Left renal cortex interstitium (tissue), 4 donors: Measurements from ENCODE around the gene PTH1R. TPM values are rescaled to one million over a fixed set of nuclear protein-coding genes. Genes with fewer than 3 reads are reported as not detected.

Experiments
- DNase-seq, 4 donors: peaks; one replicate each; pipeline ENCODE4 v3.0.0-alpha.2; 2013; ENCODE audit warnings: low read depth in 4 of 4, low spot score in 2 of 4, missing footprints in 1 of 4
- polyA plus RNA-seq, 4 donors: library from polyadenylated mRNA; unstranded; fragments of 120-200 nt; gene quantifications; one replicate each; pipeline ENCODE4 v1.2.1, GENCODE V29; 2013; ENCODE audit not compliant: insufficient read length in 4 of 4

PTH1R gene
- polyA plus RNA-seq, 4 donors = 181 to 236 (median 230) TPM

DNA sequence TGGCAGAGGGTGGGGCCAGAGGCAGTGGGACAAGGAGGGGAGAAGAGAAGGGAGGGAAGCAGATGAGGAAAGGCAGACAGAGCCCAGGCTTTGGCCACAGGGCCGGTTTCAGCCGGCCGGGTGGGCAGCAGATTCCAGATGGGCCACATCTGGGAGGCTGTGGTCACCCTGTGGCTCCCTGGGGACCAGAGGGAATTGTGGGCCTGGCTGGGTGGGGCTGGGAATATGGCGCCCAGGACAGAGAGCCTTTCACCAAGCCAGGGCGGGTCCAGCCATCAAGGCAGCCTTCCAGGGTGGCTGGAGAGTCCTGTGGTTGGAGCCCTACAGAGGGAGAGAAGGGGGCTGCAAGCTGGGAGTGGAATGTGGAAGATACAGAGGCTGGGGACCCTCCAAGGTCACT, 18.9 kb downstream of the PTH1R start:
- no peak for DNase-seq

GRCh38 chr3:46897031-46897430, 19.5 kb downstream of the PTH1R start:
- no peak for DNase-seq

DNA sequence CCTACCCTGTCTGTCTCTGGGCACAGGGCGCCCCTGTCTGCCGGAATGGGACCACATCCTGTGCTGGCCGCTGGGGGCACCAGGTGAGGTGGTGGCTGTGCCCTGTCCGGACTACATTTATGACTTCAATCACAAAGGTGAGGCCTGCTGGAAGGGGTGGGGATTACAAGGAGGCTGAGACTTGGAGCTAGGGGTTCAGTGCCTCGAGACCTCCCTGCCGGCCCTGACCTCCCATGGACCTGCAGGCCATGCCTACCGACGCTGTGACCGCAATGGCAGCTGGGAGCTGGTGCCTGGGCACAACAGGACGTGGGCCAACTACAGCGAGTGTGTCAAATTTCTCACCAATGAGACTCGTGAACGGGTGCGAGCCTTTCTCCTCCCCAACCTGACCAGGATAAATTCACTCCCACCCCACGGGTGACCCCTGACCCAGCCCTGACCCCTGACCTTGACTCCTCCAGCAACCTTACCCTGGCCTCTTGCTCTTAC, 20.4 kb downstream of the PTH1R start:
- DNase-seq = no peak

GRCh38 chr3:46898321-46899150, 21.0 kb downstream of the PTH1R start:
- no peak for DNase-seq

GRCh38 chr3:46899151-46900006, 21.9 kb downstream of the PTH1R start:
- DNase-seq = no peak

- DNase-seq = no peak
Measured at GRCh38 chr3:46900007-46900292, 22.4 kb downstream of the PTH1R start.

DNA sequence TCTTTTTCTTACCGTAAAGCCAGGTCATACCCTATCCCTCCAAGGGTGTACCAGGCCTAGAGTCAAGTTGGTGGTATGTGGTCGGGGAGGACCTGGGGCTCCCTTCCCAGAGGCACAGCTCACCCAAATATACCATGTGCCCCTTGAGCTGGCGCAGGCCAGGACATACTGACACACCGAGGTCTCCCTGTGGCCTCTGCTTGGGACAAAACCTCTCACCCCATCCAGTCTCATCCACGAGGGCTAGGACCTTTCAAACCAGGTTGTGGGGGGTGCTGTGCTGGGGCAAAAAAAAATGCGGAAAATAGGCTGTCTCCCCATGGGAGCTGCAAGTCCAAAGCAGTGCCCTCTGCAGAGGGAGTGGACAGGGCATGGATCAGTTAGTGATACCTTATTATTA, 22.8 kb downstream of the PTH1R start:
- no peak for DNase-seq

GRCh38 chr3:46901061-46901460, 23.5 kb downstream of the PTH1R start:
- no peak for DNase-seq

GRCh38 chr3:46901591-46902187, 24.2 kb downstream of the PTH1R start:
- no peak for DNase-seq

DNA sequence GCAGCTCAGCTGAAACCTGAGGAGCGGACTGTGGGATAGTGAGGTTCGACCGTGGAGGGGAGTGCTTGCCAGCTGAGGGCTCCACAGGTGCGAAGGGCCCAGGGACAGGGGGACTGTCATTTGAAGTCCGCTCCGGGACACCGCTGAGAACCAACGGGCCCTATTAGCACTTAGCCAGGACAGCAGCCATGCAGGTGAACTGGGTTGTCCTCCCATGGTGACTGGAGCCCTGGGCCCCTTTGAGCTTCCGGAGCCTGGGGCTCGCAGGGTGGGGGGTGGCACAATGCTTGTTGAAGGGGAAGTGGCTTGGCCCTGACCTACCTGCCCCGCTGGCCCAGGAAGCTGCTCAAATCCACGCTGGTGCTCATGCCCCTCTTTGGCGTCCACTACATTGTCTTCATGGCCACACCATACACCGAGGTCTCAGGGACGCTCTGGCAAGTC, 24.7 kb downstream of the PTH1R start:
- no peak for DNase-seq

DNA sequence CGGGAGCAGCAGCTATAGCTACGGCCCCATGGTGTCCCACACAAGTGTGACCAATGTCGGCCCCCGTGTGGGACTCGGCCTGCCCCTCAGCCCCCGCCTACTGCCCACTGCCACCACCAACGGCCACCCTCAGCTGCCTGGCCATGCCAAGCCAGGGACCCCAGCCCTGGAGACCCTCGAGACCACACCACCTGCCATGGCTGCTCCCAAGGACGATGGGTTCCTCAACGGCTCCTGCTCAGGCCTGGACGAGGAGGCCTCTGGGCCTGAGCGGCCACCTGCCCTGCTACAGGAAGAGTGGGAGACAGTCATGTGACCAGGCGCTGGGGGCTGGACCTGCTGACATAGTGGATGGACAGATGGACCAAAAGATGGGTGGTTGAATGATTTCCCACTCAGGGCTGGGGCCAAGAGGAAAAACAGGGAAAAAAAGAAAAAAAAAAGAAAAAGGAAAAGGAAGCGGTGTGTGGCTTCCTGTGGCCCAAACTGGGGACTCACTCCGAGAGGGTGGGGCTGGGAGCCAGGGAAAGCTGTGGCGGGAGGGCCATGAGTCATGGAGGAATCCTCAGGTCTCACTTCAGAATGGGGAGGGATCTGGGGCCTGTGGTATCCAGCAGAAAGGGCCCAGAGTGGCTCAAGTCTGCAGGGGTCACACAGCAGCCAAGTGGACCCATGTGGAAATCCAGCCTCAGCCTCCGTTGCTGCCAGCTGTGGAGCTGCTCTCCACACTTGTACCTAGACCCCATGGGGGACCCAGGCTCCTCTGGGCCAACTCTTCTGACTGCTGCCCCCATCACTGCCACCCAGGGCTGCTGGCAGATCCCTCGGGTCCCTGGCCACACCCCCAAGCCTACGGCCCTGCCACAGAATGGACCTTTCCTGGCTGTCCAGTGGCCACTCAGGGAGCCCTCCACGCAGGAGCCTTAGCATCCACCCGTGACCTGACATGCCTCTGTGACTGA, 26.1 kb downstream of the PTH1R start:
- no peak for DNase-seq

DNA sequence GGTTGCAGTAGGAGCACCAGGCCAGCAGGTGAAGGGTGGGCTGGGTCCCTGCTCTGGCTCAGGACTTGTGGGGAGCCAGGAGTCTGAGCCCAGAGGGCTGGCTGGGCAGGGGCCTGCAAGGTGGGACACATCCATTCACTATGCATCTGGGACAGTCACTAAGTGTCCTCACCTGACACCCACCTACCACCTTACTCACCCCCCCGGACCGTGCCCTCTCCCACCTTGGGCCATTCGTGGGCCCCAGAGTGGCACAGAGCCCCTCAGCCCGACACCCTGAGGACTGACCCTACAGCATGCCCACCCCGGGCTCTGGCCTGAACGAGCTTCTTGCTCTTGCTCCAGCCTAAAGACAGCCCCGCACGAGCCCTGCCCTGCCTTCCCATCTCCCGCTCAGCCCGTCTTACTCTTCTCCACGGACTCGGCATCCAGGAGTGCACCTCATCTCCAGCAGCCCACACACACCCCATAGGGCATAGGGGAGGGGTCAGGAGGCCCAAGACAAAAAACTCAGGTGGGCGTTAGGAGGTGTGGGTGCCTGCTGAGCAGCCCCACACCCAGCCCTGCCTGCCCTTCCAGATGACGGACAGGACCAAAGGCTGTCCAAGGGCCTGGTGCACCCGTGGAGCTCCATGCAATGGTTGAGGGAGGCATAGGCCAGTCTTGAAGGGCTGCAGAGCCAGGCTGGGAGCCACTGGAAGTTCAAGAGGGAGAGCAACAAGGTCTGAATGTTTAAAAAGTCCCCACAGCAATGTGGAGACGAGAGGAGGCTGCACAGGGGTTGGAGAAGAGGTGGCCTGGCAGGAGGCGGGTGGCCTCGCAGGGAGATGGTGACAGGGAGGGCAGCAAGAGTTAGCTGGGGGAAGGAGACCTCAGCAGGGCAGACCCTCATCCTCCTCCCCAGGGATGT, 27.0 kb downstream of the PTH1R start:
- DNase-seq = no peak

DNA sequence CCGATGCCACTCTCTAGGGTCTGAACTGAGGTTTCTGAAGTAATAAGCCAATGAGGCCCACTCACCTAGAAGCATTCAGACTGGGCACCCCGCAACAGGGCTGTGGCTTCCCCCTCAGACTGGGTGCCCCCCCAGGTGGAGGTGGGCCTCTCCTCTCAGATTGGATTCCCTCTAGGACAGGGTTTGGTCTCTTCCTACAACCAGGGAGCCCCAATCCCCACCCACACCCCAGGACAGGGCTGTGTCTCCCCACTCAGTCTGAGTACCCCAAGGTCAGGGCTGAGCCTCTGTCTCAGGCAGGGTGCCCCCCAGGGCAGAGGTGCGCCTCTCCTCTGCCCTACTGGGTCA, 27.7 kb downstream of the PTH1R start:
- DNase-seq = no peak

DNA sequence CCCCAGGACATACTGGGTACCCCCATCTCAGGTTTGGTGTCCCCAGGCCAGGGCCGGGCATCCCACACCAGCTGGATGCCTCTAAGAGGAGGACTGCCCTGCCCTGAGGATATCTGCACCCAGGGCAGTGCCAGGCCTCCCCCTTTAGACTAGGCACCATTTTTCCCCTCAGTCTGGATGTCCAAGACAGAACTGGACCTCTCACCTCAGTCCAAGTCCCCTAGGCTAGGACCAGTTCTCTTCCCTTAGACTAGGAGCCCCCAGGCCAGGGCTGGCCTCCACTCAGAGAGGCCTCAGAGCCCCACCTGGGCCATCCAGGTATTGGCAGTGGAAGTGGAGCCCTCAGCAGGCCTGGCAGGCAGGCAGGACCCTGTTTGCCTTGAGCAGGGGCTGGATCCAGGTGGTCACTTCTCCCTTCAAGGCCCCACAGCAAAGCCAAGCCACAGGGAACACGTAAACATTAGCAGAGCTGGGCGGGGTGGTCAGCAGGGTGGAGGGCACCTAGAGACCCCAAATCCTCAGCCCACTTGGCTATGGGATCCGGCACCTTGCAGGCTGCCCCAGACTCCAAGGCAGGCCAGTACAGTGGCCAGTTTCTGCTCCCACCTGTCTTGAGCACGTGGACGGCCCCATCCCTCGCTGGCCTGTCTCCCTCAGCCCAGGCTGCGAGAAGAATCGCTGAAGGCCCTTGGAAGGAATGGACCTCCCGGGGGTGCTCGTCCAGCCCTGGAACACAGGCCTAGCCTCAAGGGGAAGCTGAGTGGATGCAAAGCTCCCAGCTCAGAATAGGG, 28.3 kb downstream of the PTH1R start:
- no peak for DNase-seq

DNA sequence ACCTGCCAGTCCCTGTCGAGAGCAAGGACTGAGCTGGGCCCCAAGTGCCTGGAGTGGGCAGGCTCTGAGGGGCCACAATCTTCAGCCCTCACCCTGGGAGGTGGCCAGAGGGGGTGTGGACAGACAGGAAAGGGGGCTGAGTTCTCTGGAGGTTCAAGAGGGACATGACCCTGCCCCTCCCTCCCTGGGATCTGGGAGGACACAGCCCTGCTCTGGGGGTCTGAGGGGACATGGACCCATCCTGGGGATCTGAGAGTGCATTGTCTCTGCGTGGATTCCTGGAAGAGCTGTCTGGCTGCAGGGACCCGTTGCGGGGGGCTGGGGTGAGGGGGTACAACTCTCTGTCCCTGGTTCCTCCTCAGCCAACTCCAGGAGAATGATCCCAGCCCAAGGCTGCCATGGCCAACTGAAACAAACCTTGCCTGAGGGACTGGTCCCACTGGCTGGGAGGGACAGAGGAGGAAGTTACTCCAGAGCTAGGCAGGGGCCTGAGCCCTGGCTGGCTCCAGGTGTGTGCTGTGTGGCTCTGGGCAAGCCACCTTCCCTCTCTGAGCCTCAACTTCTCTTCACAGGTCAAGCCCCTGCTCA, 29.0 kb downstream of the PTH1R start:
- no peak for DNase-seq

DNA sequence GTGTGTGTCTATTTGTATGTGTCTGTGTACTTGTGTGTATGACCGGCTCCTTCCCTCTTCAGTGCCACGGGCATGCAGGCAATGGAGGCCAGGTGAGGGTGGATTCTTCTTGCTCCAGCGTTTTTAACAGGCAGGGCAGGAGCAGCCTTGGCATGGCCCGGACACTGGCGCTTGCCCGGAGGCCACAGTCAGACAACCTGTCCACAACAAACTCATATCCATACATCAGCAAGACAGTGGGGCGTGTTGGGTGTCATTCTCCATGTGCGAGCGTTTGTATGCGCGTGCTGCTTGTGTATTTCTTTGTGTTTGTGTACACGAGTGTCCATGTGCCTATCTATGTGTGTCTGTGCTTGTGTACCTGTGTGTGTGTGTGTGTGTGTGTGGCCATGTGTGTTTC, 29.8 kb downstream of the PTH1R start:
- DNase-seq = no peak

DNA sequence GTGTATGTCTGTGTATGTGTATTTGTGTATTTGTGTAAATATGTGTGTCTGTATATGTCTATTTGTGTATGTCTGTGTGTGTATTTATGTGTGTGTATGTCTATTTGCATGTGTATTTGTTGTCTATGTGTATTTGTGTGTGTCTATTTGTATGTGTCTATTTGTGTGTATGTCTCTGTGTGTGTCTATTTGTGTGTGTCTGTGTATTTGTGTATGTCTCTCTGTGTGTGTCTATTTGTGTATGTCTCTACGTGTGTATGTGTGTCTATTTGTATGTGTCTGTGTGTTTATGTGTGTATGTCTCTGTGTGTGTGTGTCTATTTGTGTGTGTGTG, 30.4 kb downstream of the PTH1R start:
- DNase-seq = no peak

DNA sequence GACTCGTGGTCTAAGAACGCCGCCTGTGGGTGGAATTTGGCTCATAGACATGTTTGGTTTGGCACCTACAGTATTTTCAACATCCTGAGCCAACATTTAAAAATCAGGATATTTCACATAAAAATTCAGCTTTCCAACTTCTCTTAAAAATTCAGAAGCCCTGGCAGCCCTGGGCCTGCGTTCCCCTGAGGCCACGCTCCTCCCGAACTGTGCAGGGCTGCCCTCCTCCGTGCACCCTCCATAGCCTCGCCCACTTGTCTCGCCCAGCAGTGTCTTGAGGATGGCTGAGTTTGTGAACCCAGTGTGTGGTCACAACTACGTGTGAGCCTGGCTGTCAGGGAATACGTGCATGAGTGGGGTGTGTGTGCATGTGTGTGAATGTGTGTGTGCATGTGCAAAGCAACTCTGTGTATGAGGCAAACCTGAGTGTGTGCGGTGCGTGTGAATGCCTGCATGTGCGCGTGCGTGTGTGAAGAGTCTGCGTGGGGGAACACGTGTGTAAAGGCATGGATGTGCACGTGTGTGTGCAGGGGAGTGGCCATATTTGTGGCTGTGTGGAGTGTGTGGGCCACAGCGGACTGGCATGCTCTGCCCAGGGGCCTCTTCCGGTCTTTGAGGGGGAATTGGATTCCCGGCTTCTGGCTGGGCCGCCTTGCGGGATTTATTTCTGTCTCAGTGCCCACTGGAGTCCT, 30.9 kb downstream of the PTH1R start:
- no peak for DNase-seq
